Measurements from ENCODE around the gene ATXN7L1.

The ATXN7L1 gene

GRCh38 chr7:105583061-105583460 lies 293.3 kb downstream of the ATXN7L1 start:
- DNase-seq (ENCODE audit: low spot score): no peak

DNA sequence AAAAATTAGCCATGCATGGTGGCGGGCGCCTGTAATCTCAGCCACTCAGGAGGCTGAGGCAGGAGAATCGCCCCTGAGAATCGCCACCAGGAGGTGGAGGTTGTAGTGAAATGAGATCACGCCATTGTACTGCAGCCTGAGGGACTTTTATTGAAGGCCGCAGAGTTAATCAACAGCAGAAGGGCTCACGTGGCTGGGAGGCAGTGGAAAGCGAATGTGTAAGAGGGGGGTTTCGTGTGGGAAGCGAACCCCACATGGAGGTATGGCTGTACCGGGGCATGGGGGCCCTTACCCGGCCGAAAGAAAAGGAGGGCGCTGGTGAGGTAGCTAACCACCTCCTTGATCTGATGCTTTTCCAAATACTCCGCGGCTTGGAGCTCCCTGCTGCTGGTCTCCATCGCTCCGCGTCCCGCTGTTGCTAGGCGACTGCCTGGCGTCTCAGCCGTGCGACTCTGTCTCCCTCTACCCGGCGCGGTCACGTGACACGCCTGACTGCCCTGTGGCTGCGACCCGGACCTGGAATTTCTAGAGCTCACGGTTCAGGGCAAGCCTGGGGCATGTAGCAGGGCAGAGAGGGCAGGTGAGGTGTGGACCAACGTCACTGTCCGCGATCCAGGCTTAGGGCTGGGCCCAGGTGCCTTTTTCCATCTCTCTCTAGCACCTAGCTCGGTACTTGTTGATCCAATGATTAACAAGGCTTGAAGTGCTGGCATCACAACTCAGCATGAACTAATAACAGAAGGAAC lies 295.2 kb downstream of the ATXN7L1 start, which contains the start of gene EFCAB10:
Gene EFCAB10, minus strand, starts transcription at position 428 of the 746 bp plus-strand sequence. Its CDS starts 30 bp downstream, at position 398.
- no peak for DNase-seq (ENCODE audit: low spot score)

- DNase-seq (ENCODE audit: low spot score): no peak
These were observed 296.2 kb downstream of the ATXN7L1 start for GRCh38 chr7:105580022-105580740.

DNA sequence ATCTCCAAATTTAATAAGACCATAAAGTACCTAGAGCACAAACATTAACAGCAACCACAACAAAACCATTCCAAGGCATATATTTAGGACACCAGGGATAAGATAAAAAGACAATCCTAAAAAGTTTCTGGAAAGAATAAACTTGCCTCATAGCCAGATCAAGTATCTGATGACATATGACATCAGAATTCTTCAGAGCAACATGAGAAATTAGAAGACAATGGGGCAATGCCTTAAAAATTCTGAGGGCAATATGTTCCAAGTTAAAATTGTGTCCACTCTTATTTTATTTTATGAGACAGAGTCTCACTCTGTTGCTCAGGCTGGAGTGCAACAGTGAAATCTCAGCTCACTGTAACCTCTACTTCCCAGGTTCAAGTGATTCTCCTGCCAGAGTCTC lies 297.9 kb downstream of the ATXN7L1 start:
- DNase-seq (ENCODE audit: low spot score): no peak

GRCh38 chr7:105577251-105577650 lies 299.1 kb downstream of the ATXN7L1 start:
- DNase-seq (ENCODE audit: low spot score): no peak

DNA sequence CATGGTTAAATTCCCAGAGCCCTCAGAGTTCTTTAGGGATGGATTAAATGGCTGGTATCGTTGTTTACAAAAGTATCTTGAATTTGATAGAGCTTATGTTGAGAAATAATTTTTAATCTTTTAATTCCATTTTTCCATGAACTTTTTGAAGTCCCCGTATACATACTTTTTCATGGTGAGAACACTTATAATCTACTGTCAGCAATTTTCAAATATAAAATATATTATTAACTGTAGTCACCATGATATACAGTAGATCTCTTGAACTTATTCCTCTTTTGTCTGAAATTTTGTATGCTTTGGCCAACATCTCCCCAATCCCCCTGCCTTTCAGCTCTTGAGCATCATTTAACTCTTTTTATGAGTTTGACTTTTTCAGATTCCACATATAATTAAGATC lies 304.5 kb downstream of the ATXN7L1 start:
- DNase-seq (ENCODE audit: low spot score): no peak

DNA sequence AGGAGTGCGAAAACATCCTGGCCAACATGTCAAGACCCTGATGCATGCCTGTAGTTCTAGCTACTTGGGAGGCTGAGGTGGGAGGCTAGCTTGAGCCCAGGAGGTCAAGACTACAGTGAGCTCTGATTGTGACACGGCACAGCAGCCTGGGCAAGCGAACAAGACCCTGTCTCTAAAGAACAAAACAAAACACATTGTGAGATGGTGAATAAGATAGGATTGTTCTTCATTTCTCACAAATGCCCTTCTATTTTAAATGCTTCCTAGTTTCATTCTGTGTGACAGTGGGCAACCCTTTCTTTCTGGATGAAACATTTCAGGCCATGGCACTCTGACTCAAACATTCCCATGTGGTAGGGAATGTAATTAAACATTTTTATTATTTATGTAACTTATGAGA lies 308.6 kb downstream of the ATXN7L1 start:
- DNase-seq (ENCODE audit: low spot score): no peak

- no peak for DNase-seq (ENCODE audit: low spot score)
These were observed 309.4 kb downstream of the ATXN7L1 start for GRCh38 chr7:105567024-105567423.

DNA sequence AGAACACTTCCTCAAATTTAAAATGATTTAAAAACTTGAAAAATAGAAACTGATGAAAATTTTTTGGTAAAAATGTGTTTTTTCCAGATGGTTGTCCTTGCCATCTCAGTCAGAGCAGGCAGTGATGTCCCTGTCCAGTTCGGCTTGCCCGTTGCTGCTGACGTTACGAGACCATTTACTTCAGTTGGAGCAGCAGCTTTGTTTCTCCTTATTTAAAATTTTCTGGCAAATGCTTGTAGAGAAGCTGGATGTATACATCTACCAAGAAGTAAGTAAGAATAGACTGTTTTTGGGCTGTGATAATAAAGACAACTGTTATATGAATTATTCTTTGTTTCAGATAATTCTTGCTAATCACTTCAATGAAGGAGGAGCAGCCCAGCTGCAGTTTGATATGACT lies 311.2 kb downstream of the ATXN7L1 start:
- no peak for DNase-seq (ENCODE audit: low spot score)

- no peak for DNase-seq (ENCODE audit: low spot score)
These were observed 316.5 kb downstream of the ATXN7L1 start for GRCh38 chr7:105559926-105560325.

All from hematopoietic multipotent progenitor cell treated with erythropoietin and hydrocortisone succinate and interleukin-3 and kit ligand, for 17 days (in vitro differentiated cells).